GM12872 (cell line): ENCODE results near the gene SMARCA2.

ENCODE experiments used
- TF ChIP-seq, protein P1 (sequence below): IDR thresholded peaks from 3 replicates; pipeline ENCODE4 v1.5.1; 2011; ENCODE audit warnings: low read depth, mild to moderate bottlenecking, low read length, moderate library complexity; ENCODE audit not compliant: insufficient read depth

Gene SMARCA2

DNA sequence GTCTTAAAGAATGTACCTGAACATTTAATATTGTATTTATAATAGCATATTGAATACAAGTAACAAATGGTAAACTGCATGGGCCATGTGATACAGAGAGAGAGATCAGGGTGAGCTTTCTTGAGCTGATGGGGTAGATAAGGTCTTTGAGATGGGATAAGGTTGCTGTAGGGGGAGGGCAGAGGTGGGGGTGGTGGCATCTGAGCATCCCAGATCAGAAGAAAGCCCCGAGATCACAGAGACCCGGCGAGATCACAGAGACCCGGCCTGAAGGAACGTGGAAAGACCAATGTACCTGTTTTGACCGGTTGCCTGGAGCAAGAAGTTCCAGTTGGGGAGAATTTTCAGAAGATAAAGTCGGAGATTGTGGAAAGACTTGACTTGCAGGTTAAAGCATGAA lies 6.6 kb downstream of the SMARCA2 start:
- TF ChIP-seq, protein P1, sequence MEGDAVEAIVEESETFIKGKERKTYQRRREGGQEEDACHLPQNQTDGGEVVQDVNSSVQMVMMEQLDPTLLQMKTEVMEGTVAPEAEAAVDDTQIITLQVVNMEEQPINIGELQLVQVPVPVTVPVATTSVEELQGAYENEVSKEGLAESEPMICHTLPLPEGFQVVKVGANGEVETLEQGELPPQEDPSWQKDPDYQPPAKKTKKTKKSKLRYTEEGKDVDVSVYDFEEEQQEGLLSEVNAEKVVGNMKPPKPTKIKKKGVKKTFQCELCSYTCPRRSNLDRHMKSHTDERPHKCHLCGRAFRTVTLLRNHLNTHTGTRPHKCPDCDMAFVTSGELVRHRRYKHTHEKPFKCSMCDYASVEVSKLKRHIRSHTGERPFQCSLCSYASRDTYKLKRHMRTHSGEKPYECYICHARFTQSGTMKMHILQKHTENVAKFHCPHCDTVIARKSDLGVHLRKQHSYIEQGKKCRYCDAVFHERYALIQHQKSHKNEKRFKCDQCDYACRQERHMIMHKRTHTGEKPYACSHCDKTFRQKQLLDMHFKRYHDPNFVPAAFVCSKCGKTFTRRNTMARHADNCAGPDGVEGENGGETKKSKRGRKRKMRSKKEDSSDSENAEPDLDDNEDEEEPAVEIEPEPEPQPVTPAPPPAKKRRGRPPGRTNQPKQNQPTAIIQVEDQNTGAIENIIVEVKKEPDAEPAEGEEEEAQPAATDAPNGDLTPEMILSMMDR = no peak

DNA sequence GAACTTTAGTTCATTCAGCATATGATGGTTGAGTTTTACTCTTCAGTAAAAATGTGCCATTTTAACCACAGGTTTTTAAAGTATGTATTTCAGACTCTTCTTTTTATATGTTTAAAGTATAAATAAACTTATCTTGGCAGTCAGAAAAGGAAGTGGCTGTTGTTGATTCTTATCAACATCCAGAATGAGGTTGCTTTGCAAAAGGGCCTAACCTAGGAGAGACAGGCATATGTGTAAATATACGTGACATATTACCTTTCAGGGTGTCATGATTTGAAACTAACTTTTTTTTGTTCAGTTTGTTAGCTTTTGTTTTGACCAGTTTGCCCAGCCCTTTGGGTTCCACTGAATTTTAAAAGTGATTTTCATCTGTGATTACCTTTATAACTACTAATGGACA lies 7.4 kb downstream of the SMARCA2 start:
- TF ChIP-seq, protein P1 = no peak

DNA sequence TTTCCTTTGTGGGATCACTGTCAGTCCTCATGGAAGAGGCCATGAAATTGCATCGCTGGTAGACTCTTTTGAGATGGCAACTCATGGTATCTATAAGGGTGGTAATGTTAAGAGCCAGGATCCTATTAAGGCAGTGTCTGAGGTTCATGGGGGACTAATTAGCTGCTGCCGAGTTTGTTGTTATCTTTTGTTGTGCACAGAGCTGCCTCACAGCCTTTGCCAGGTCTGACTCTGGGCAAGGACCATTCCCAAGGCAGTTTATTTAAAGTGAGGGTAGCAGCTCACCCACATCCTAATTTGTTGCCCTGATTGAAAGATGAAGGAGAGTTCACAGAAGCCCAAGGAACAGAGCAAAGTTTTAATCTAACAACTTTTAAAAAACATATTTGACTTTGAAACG lies 7.9 kb downstream of the SMARCA2 start:
- TF ChIP-seq, protein P1 = no peak

DNA sequence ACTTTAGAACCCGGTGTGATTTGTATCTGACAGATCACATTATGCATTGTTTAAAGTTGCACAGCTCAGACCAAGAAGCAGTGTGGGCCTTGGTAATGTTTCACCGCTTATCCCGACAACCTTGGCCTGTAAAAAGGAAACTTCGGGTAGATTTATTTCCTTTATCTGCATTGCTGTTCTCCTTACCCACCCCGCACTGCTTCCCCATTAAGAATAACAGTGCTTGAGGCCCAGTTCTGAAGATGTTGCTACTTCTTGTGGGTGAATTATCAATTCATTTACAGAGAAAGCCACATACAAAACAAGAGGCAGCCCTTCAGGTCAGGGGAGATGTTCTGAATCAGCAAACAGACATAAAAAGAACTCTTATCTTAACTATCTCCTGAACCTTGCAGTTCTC lies 8.4 kb downstream of the SMARCA2 start:
- TF ChIP-seq, protein P1 = no peak

DNA sequence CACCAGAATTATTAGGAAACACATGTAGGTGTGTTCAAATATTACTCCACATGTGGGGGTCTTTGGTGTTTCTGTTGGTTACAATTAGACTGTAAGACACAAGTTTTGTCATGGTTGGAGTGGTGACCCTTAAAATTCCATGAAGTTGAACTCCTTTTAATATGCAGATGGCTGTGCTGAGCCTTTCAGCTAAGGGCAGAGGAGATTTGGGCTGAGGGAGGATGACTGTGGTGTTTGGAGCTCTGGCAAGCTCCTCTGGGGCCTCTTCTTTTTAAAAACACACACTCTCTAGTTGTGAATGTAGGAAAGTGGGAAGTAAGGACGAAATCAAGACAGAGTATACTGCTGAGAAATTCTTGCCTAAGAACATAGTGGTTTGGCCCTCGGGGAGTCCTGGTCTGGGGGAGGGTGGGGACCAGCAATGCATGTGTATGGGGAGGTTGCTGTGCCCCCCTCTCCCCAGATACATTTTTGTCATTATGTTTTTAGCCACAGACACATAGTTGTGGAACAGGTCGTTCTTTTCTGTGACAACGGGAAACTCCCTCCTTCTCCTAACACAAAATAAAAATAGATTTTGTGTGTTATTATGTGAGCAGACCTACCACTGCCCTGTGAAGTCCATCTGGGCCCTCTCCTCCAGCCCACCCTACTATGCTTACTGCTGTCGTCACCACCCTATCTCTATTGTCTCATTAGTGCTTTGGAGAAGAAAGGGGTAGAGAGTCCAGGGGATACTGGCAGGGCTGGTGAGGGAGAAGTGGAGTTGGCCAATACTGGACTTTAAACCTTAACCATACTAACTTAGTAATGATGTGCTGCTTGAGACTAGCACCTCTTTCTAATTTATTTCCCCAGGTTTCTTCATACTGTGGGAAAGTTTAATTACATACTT lies 10.0 kb downstream of the SMARCA2 start:
- TF ChIP-seq, protein P1 = no peak

DNA sequence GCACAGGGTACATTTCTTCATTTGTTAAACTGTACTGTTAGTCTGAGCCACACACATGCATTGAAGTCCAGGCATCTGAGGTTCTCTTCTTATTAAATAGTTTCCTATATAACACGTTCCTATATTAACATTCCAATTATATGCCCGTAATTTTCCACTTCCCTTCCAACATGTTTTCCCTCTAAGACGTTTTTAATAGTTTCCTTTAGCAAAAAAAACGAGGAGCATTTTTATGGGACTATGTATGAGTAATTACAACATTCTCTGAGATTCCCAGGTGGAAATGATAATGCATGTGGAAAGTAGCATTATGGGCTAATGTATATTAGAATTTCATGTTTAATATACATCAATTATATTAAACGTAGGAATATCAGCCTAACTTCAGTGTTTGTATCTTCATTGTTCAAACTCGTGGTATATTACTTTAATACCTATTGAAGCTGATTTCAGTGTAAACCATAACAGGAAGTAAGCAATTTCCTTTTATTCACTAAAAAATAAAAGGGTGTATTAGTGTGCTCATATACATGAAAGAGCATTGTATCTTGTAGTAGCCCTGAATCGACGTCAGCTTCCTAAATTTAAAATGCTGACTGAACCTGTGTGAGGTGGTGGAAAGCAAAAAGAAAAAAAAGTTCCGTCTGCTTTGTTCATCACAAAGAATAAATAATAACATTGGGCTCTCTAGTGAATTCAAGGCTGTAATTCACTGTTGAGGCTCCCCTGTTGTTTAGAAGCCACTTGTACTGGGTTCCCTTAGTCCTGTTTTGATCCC lies 11.3 kb downstream of the SMARCA2 start:
- TF ChIP-seq, protein P1 = no peak

DNA sequence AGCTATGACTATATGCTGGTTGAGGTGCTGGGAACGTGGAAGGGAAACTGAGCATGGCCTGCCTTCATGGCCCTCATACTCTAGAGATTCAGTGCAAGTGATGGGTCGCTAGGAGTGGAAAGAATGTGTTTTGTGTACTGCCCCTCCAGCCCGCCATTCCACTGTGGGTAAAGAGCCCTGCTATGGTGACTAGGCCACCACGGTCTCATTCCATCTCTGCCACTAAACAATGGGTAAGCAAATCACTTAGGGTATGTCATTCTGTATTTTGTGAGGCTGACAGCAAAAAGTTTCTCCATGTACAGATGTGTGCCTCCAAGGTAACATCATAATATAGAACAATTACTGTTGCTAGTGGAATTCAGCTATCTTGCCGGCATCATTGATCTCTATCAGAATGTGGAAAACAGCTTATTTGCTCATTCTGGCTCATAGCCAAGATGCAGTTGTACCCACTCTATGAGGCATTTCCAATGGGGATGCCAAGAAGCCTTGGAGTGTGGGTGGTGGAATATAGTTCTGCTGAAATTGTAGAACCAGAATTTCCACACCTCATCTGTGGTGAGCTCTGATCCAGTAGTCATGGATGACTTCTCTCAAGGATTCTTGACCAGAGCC lies 12.5 kb downstream of the SMARCA2 start:
- TF ChIP-seq, protein P1 = no peak
